Stimulated activated effector memory CD8-positive, alpha-beta T cell treated with anti-CD3 and anti-CD28 coated beads, Interleukin-12 subunit alpha, Interleukin-12 subunit beta, amount 100 ng/mL, for 72 hours (primary cell): Measurements from ENCODE around the gene SPNS3.

ENCODE experiments used
- ATAC-seq: fragments of 150-1000 bp; cut with Tn5 transposase; 2 replicates; pipeline ENCODE4 v1.10.0; 2021
- DNase-seq, 2 donors: peaks; one replicate each; pipeline ENCODE4 v3.0.0; 2021 to 2022; ENCODE audit warnings: low spot score in 2 of 2
- H3K27ac Mint-ChIP-seq: one replicate; pipeline ENCODE4 v1.8.0; 2022; ENCODE audit warnings: mild to moderate bottlenecking, mixed read lengths
- H3K36me3 Mint-ChIP-seq: one replicate; pipeline ENCODE4 v1.8.0; 2022; ENCODE audit warnings: mild to moderate bottlenecking, mixed read lengths
- H3K4me1 Mint-ChIP-seq: one replicate; pipeline ENCODE4 v1.8.0; 2022; ENCODE audit warnings: mixed read lengths
- H3K4me3 Mint-ChIP-seq: one replicate; pipeline ENCODE4 v1.8.0; 2022; ENCODE audit warnings: mild to moderate bottlenecking, mixed read lengths
- H3K9me3 Mint-ChIP-seq: one replicate; pipeline ENCODE4 v1.8.0; 2022; ENCODE audit warnings: mixed read lengths

SPNS3 gene

DNA sequence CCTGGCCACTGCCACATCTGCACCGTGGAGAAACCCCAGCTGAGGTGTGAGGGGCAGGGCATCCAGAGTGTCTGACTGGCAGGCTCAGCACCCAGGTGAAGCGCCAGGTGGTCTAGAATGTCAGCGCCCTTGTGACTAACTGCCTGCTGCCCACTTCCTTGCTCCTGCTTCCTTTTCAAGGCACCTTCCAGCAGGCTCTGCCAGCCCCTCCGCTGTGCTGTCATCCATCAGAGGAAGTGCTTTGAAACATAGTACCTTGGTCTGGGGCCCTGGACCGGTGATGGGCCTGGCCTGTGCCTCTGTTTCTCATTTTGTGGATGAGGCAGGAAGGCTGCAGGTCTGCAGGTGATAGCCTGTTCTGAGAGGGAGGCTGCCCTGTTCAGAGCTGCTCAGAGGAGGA lies 70.4 kb downstream of the SPNS3 start:
- peaks cover 45% of the 10 kb centered on the region for H3K4me1 Mint-ChIP-seq
- no peaks in the 10 kb centered on the region for H3K36me3 Mint-ChIP-seq
- ATAC-seq (no peak), DNase-seq (no peak)
- no peak overlapping the region for H3K27ac Mint-ChIP-seq
- no peaks in the 10 kb centered on the region for H3K9me3 Mint-ChIP-seq
- H3K4me3 Mint-ChIP-seq = no peak overlapping the region

DNA sequence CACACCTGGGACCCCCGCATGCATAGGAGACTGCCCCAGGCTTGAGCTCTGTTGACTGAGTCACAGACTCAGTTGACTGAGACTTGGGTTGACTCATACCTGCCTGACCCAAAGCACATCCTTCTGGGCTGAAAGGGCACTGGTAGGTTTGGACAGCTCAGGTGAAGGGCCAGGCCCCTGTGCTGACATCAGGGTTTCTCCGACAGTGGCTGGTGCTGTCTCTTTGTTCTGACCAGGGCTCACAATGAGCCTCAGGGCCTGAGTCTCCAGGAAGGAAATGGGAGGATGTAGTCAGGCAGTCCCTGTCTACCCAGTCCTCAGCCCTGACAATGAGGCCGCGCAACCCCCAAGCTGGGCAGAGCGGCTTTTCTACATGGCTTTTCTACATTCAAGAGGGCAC lies 71.4 kb downstream of the SPNS3 start:
- ATAC-seq = peak; percentile 39
- Mint-ChIP-seq H3K4me1 (peaks cover 43% of the 10 kb centered on the region), H3K9me3 (no peaks in the 10 kb centered on the region), H3K27ac (peak overlapping the region; percentile 41), H3K36me3 (no peaks in the 10 kb centered on the region), H3K4me3 (no peak overlapping the region)
- no peak for DNase-seq

DNA sequence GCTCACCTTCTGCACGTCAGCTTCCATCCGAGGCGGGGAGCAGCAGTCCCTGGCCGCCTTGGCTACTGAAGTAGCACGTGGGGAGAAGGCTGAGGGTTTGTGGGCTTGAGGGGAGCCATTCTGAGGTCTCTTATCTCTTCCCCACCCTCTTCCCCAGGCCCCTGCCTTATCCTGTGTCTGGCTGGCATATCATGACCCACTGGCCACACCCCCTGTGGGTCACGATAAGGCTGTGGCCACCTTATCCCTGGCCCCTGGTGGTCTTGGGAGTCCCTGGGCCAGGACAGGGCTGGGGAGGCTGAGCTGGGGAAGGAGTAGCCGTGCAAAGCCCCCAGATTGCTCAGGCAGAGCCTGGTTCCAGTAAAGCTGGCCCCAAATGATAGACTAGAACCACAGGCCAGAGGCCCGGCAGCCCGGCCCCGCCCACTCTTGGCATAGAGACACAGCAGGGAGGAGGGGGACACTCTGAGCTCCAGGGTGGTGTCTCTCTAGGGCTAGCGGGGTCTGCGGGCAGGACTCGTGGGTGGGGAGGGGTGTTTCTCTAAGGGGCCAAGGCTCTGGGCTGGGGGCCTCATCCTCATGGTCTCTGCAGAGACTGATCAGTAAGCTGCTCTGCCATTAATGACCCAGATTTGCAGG lies 72.6 kb downstream of the SPNS3 start:
- no peak for DNase-seq
- Mint-ChIP-seq H3K36me3 (no peaks in the 10 kb centered on the region), H3K4me1 (peaks cover 43% of the 10 kb centered on the region), H3K27ac (no peak overlapping the region), H3K9me3 (no peaks in the 10 kb centered on the region), H3K4me3 (no peak overlapping the region)
- no peak for ATAC-seq

DNA sequence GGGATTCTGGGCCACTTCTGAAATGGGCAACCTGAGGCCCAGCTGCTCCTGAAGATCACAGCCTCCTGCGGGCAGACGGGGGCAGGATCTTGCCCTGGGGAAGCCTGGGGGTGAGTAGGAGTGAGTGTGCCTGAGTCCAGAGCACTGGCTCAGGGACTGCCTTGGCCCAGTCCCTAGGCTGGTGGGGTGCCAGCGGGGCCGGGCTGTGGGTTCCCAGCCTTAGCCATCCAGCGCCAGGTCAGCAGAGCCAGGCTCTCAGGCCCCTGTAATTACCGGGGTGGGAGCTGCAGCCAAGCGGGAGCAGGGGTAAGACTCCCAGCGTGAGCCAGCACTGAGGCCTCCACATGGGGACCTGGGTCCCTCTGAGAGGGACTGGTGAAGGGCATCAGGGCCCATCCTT lies 73.2 kb downstream of the SPNS3 start:
- no peak overlapping the region for H3K27ac Mint-ChIP-seq
- H3K4me1 Mint-ChIP-seq = peaks cover 43% of the 10 kb centered on the region
- DNase-seq = no peak
- H3K9me3 Mint-ChIP-seq = no peaks in the 10 kb centered on the region
- no peaks in the 10 kb centered on the region for H3K36me3 Mint-ChIP-seq
- no peak overlapping the region for H3K4me3 Mint-ChIP-seq
- ATAC-seq = no peak

GRCh38 chr17:4507361-4508111 lies 73.8 kb downstream of the SPNS3 start:
- Mint-ChIP-seq H3K4me1 (peaks cover 43% of the 10 kb centered on the region), H3K9me3 (no peaks in the 10 kb centered on the region), H3K4me3 (no peak overlapping the region), H3K27ac (peak overlapping the region; percentile 85), H3K36me3 (no peaks in the 10 kb centered on the region)
- ATAC-seq (no peak), DNase-seq (no peak)

DNA sequence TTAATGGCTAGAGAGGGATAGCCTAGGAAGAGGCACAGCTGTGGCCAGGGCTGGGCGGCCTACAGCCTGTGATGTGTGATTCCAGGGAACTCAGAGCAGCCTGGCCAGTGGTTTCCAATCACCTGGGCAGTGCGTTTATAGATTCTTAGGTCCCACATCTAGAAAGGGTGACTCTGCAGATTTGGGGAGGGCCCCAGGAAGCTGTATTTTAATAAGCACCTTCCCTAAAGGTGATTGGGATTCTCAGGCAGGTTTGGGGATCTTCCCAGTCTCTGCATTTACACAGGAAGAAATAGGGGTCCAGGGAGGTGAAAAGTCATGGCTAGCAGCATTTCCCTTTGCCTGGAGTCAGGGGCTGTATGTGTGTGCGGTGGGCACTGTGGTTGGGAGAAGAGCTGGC lies 74.5 kb downstream of the SPNS3 start:
- Mint-ChIP-seq H3K4me1 (peaks cover 43% of the 10 kb centered on the region), H3K9me3 (no peaks in the 10 kb centered on the region), H3K27ac (peak overlapping the region; percentile 85), H3K4me3 (no peak overlapping the region), H3K36me3 (no peaks in the 10 kb centered on the region)
- DNase-seq = no peak
- no peak for ATAC-seq

GRCh38 chr17:4509401-4509800 lies 75.7 kb downstream of the SPNS3 start:
- no peak for DNase-seq
- ATAC-seq = peak; percentile 79
- H3K27ac Mint-ChIP-seq = peak overlapping the region; percentile 85

GRCh38 chr17:4509923-4510617 lies 76.3 kb downstream of the SPNS3 start:
- no peak overlapping the region for H3K4me3 Mint-ChIP-seq
- no peak for ATAC-seq
- peak overlapping the region; percentile 85 for H3K27ac Mint-ChIP-seq
- H3K4me1 Mint-ChIP-seq = peaks cover 31% of the 10 kb centered on the region
- no peaks in the 10 kb centered on the region for H3K36me3 Mint-ChIP-seq
- H3K9me3 Mint-ChIP-seq = no peaks in the 10 kb centered on the region
- no peak for DNase-seq

More at GRCh38 chr17:4509401-4509800, 75.7 kb downstream of the SPNS3 start:
- Mint-ChIP-seq H3K4me3 (peak overlapping the region; percentile 1), H3K4me1 (peaks cover 37% of the 10 kb centered on the region), H3K36me3 (no peaks in the 10 kb centered on the region), H3K9me3 (no peaks in the 10 kb centered on the region)

GRCh38 chr17:4510618-4510941 lies 76.8 kb downstream of the SPNS3 start:
- H3K27ac Mint-ChIP-seq = no peak overlapping the region
- ATAC-seq (no peak), DNase-seq (no peak)
- H3K9me3 Mint-ChIP-seq = no peaks in the 10 kb centered on the region
- no peak overlapping the region for H3K4me3 Mint-ChIP-seq
- H3K36me3 Mint-ChIP-seq = no peaks in the 10 kb centered on the region
- H3K4me1 Mint-ChIP-seq = peaks cover 25% of the 10 kb centered on the region

GRCh38 chr17:4511199-4511932 lies 77.6 kb downstream of the SPNS3 start:
- ATAC-seq = no peak
- H3K4me1 Mint-ChIP-seq = peaks cover 25% of the 10 kb centered on the region
- DNase-seq = no peak
- H3K9me3 Mint-ChIP-seq = no peaks in the 10 kb centered on the region
- H3K36me3 Mint-ChIP-seq = no peaks in the 10 kb centered on the region
- H3K27ac Mint-ChIP-seq = peak overlapping the region; percentile 34
- H3K4me3 Mint-ChIP-seq = no peak overlapping the region

- peaks cover 25% of the 10 kb centered on the region for H3K4me1 Mint-ChIP-seq
- H3K9me3 Mint-ChIP-seq = no peaks in the 10 kb centered on the region
- no peak for ATAC-seq
- no peaks in the 10 kb centered on the region for H3K36me3 Mint-ChIP-seq
- no peak for DNase-seq
- H3K4me3 Mint-ChIP-seq = no peak overlapping the region
- H3K27ac Mint-ChIP-seq = peak overlapping the region; percentile 34
Observed at GRCh38 chr17:4512156-4513112, 78.7 kb downstream of the SPNS3 start.

- peak overlapping the region; percentile 61 for H3K27ac Mint-ChIP-seq
- no peak overlapping the region for H3K4me3 Mint-ChIP-seq
- H3K9me3 Mint-ChIP-seq = no peaks in the 10 kb centered on the region
- H3K36me3 Mint-ChIP-seq = no peaks in the 10 kb centered on the region
- no peak for ATAC-seq
- H3K4me1 Mint-ChIP-seq = peaks cover 21% of the 10 kb centered on the region
- DNase-seq = no peak
Observed at GRCh38 chr17:4513113-4514032, 79.6 kb downstream of the SPNS3 start.

DNA sequence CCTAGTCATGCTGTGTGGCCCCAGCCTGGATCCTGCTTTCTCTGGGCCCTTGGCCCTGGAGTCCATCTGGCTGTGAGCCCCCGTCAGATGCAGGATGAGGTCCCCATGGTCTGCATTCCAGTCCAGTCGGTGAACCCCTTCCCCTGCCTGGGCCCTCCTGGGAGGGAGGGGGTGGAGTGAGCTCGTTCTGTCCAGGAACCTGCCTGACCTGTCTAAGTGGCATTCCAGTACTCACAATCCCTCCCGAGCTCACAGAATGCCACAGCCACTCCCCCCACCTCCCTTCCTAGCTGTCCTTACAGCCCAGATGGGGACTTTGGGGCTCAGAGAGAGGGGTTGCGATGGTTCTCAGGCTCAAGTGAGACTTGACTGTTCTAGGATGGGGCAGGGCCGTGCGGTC lies 80.5 kb downstream of the SPNS3 start:
- Mint-ChIP-seq H3K36me3 (no peaks in the 10 kb centered on the region), H3K4me3 (no peak overlapping the region), H3K27ac (peak overlapping the region; percentile 61), H3K4me1 (peaks cover 13% of the 10 kb centered on the region), H3K9me3 (no peaks in the 10 kb centered on the region)
- ATAC-seq = no peak
- no peak for DNase-seq

- Mint-ChIP-seq H3K4me3 (no peak overlapping the region), H3K27ac (peak overlapping the region; percentile 61), H3K9me3 (no peaks in the 10 kb centered on the region), H3K4me1 (peaks cover 7% of the 10 kb centered on the region), H3K36me3 (no peaks in the 10 kb centered on the region)
- no peak for ATAC-seq
- no peak for DNase-seq
Observed at GRCh38 chr17:4514779-4515178, 81.0 kb downstream of the SPNS3 start.
